Measurements from ENCODE around the gene ZNF236. TPM values are rescaled to one million over a fixed set of nuclear protein-coding genes. Genes with fewer than 3 reads are reported as not detected.

The ZNF236 gene
- total RNA-seq, 1 donor from 2014 or later, result 13.3 TPM

- no peaks in the 10 kb centered on the region for H3K27me3 ChIP-seq (ENCODE audit: insufficient read depth, low read length)
- H4K20me1 ChIP-seq (ENCODE audit: insufficient read depth, low read length), result peaks cover 15% of the 10 kb centered on the region
- Mint-ChIP-seq H3K4me1 (ENCODE audit: low read depth, unreplicated experiment) (peaks cover 5% of the 10 kb centered on the region), H3K27me3 (ENCODE audit: low read depth, unreplicated experiment) (no peaks in the 10 kb centered on the region), H3K27ac (ENCODE audit: unreplicated experiment) (no peak overlapping the region), H3K36me3 (ENCODE audit: low read depth, unreplicated experiment) (peaks cover 3% of the 10 kb centered on the region), H3K4me3 (ENCODE audit: unreplicated experiment) (no peak overlapping the region), H3K9me3 (ENCODE audit: unreplicated experiment) (peaks cover 3% of the 10 kb centered on the region)
- peaks cover 11% of the 10 kb centered on the region for H3K36me3 ChIP-seq (ENCODE audit: insufficient read depth, low read length)
- no peaks in the 10 kb centered on the region for H3K9me3 ChIP-seq (ENCODE audit: insufficient read depth, low read depth, low read length)
- H2AFZ ChIP-seq (ENCODE audit: low read depth, low read length), result no peak overlapping the region
- H3K4me2 ChIP-seq (ENCODE audit: low read length), result no peak overlapping the region
- H3K27ac ChIP-seq (ENCODE audit: low read depth, low read length), result no peak overlapping the region
- H3K4me1 ChIP-seq (ENCODE audit: insufficient read depth, low read length), result no peaks in the 10 kb centered on the region
- H3K9ac ChIP-seq (ENCODE audit: low read length), result no peak overlapping the region
- no peak overlapping the region for H3K4me3 ChIP-seq (ENCODE audit: insufficient read depth, low read depth, low read length)
- TF ChIP-seq, protein P1, sequence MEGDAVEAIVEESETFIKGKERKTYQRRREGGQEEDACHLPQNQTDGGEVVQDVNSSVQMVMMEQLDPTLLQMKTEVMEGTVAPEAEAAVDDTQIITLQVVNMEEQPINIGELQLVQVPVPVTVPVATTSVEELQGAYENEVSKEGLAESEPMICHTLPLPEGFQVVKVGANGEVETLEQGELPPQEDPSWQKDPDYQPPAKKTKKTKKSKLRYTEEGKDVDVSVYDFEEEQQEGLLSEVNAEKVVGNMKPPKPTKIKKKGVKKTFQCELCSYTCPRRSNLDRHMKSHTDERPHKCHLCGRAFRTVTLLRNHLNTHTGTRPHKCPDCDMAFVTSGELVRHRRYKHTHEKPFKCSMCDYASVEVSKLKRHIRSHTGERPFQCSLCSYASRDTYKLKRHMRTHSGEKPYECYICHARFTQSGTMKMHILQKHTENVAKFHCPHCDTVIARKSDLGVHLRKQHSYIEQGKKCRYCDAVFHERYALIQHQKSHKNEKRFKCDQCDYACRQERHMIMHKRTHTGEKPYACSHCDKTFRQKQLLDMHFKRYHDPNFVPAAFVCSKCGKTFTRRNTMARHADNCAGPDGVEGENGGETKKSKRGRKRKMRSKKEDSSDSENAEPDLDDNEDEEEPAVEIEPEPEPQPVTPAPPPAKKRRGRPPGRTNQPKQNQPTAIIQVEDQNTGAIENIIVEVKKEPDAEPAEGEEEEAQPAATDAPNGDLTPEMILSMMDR (IDR thresholded peaks at IDR 0.05; ENCODE audit: insufficient read depth, low read depth, low read length), result peak; percentile 64
- no peak for TF ChIP-seq EZH2 (IDR thresholded peaks at IDR 0.05; ENCODE audit: insufficient read depth, low read length)
- DNase-seq (ENCODE audit: low read depth) (no peak), FAIRE-seq (no peak)
- no peaks in the 10 kb centered on the region for H3K79me2 ChIP-seq (ENCODE audit: insufficient read depth, low read length)
Measured at GRCh38 chr18:76875390-76876325, 53.3 kb downstream of the ZNF236 start.

DNA sequence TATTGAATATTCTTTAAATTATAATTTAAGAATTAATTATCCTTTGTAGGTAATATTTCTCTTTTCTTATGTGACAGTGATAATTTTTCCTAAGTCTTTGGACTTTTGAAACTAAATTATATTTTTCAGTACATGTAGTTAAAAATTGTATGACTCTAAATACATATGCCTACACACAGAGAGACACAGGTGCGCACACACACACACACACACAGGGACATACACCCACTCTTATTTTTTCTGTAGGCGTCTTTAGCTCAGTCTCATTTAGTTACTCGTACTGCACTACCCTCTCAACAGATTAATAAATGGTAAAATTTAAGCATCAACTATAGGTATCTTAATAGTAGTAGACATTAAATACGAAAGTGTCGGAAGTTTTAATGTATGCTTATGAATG, 56.1 kb downstream of the ZNF236 start:
- peaks cover 13% of the 10 kb centered on the region for H4K20me1 ChIP-seq (ENCODE audit: insufficient read depth, low read length)
- H3K9me3 ChIP-seq (ENCODE audit: insufficient read depth, low read depth, low read length), result no peaks in the 10 kb centered on the region
- no peak overlapping the region for H3K27ac ChIP-seq (ENCODE audit: low read depth, low read length)
- H3K27me3 Mint-ChIP-seq (ENCODE audit: low read depth, unreplicated experiment), result no peaks in the 10 kb centered on the region
- no peaks in the 10 kb centered on the region for H3K4me1 ChIP-seq (ENCODE audit: insufficient read depth, low read length)
- no peaks in the 10 kb centered on the region for H3K27me3 ChIP-seq (ENCODE audit: insufficient read depth, low read length)
- DNase-seq (ENCODE audit: low read depth) (no peak), FAIRE-seq (no peak)
- no peak overlapping the region for H2AFZ ChIP-seq (ENCODE audit: low read depth, low read length)
- no peak overlapping the region for H3K4me2 ChIP-seq (ENCODE audit: low read length)
- peaks cover 12% of the 10 kb centered on the region for H3K36me3 Mint-ChIP-seq (ENCODE audit: low read depth, unreplicated experiment)
- H3K27ac Mint-ChIP-seq (ENCODE audit: unreplicated experiment), result no peak overlapping the region
- no peak for TF ChIP-seq EZH2 (IDR thresholded peaks at IDR 0.05; ENCODE audit: insufficient read depth, low read length)
- peaks cover 3% of the 10 kb centered on the region for H3K9me3 Mint-ChIP-seq (ENCODE audit: unreplicated experiment)
- H3K79me2 ChIP-seq (ENCODE audit: insufficient read depth, low read length), result no peaks in the 10 kb centered on the region
- H3K4me3 Mint-ChIP-seq (ENCODE audit: unreplicated experiment), result no peak overlapping the region
- H3K9ac ChIP-seq (ENCODE audit: low read length), result no peak overlapping the region
- no peak overlapping the region for H3K4me3 ChIP-seq (ENCODE audit: insufficient read depth, low read depth, low read length)
- peaks cover 11% of the 10 kb centered on the region for H3K36me3 ChIP-seq (ENCODE audit: insufficient read depth, low read length)
- peaks cover 5% of the 10 kb centered on the region for H3K4me1 Mint-ChIP-seq (ENCODE audit: low read depth, unreplicated experiment)

GRCh38 chr18:76880026-76880425, 57.7 kb downstream of the ZNF236 start:
- H3K79me2 ChIP-seq (ENCODE audit: insufficient read depth, low read length), result no peaks in the 10 kb centered on the region
- Mint-ChIP-seq H3K27me3 (ENCODE audit: low read depth, unreplicated experiment) (no peaks in the 10 kb centered on the region), H3K4me1 (ENCODE audit: low read depth, unreplicated experiment) (peaks cover 1% of the 10 kb centered on the region), H3K4me3 (ENCODE audit: unreplicated experiment) (no peak overlapping the region), H3K9me3 (ENCODE audit: unreplicated experiment) (no peaks in the 10 kb centered on the region), H3K27ac (ENCODE audit: unreplicated experiment) (no peak overlapping the region), H3K36me3 (ENCODE audit: low read depth, unreplicated experiment) (peaks cover 9% of the 10 kb centered on the region)
- H3K4me3 ChIP-seq (ENCODE audit: insufficient read depth, low read depth, low read length), result no peak overlapping the region
- peaks cover 11% of the 10 kb centered on the region for H3K36me3 ChIP-seq (ENCODE audit: insufficient read depth, low read length)
- DNase-seq (ENCODE audit: low read depth) (no peak), FAIRE-seq (no peak)
- no peaks in the 10 kb centered on the region for H3K4me1 ChIP-seq (ENCODE audit: insufficient read depth, low read length)
- no peak overlapping the region for H3K27ac ChIP-seq (ENCODE audit: low read depth, low read length)
- TF ChIP-seq, protein P1 (IDR thresholded peaks at IDR 0.05; ENCODE audit: insufficient read depth, low read depth, low read length), result no peak
- TF ChIP-seq EZH2 (IDR thresholded peaks at IDR 0.05; ENCODE audit: insufficient read depth, low read length), result no peak
- H3K9ac ChIP-seq (ENCODE audit: low read length), result no peak overlapping the region
- H2AFZ ChIP-seq (ENCODE audit: low read depth, low read length), result no peak overlapping the region
- H4K20me1 ChIP-seq (ENCODE audit: insufficient read depth, low read length), result peaks cover 5% of the 10 kb centered on the region
- no peaks in the 10 kb centered on the region for H3K9me3 ChIP-seq (ENCODE audit: insufficient read depth, low read depth, low read length)
- H3K27me3 ChIP-seq (ENCODE audit: insufficient read depth, low read length), result no peaks in the 10 kb centered on the region
- H3K4me2 ChIP-seq (ENCODE audit: low read length), result no peak overlapping the region
